Measurements from ENCODE around the gene POU2F1. TPM values are rescaled to one million over a fixed set of nuclear protein-coding genes. Genes with fewer than 3 reads are reported as not detected.

POU2F1 gene
- total RNA-seq, 1 experiment from 2014 or later, result 29.6 TPM

GRCh38 chr1:167469280-167469965, 248.7 kb downstream of the POU2F1 start:
- Histone ChIP-seq H3K9me3 (no peaks in the 10 kb centered on the region), H3K4me1 (no peaks in the 10 kb centered on the region; the same call in 1 of the 2 replicates), H3K4me3 (ENCODE audit: low read depth, low read length) (no peak overlapping the region), H3K27me3 (replicated peaks; ENCODE audit: control insufficient read depth, insufficient read depth, low read length) (no peaks in the 10 kb centered on the region), H3K36me3 (ENCODE audit: control insufficient read depth, insufficient read depth, low read length) (no peaks in the 10 kb centered on the region)
- Mint-ChIP-seq H3K36me3 (ENCODE audit: insufficient read depth, unreplicated experiment) (no peaks in the 10 kb centered on the region), H3K4me1 (ENCODE audit: low read depth, unreplicated experiment) (peaks cover 21% of the 10 kb centered on the region), H3K9me3 (ENCODE audit: unreplicated experiment) (no peaks in the 10 kb centered on the region), H3K4me3 (ENCODE audit: unreplicated experiment) (no peak overlapping the region), H3K27me3 (ENCODE audit: insufficient read depth, unreplicated experiment) (no peaks in the 10 kb centered on the region), H3K27ac (ENCODE audit: unreplicated experiment) (no peak overlapping the region)
- intact Hi-C loops (cut with micrococcal nuclease; ENCODE audit: unreplicated experiment), result no loop called here
- TF ChIP-seq CTCF (IDR thresholded peaks at IDR 0.05; ENCODE audit: insufficient read depth in 1 of 2, low read depth in 1 of 2, low read length in 1 of 2, severe bottlenecking in 1 of 2, unreplicated experiment in 1 of 2), result no peak
- no TSS peak for BruUV-seq (replicated peaks)
- no peak for DNase-seq
- CTCF ChIA-PET, result no interaction called here
- POLR2A ChIA-PET, result no interaction called here

- TF ChIP-seq CTCF (IDR thresholded peaks at IDR 0.05; ENCODE audit: insufficient read depth in 1 of 2, low read depth in 1 of 2, low read length in 1 of 2, severe bottlenecking in 1 of 2, unreplicated experiment in 1 of 2), result no peak
- BruUV-seq (replicated peaks), result no TSS peak
- Histone ChIP-seq H3K9me3 (no peaks in the 10 kb centered on the region), H3K4me1 (no peaks in the 10 kb centered on the region), H3K4me3 (ENCODE audit: low read depth, low read length) (no peak overlapping the region), H3K36me3 (ENCODE audit: control insufficient read depth, insufficient read depth, low read length) (no peaks in the 10 kb centered on the region), H3K27me3 (replicated peaks; ENCODE audit: control insufficient read depth, insufficient read depth, low read length) (no peaks in the 10 kb centered on the region)
- Mint-ChIP-seq H3K4me3 (ENCODE audit: unreplicated experiment) (no peak overlapping the region), H3K27me3 (ENCODE audit: insufficient read depth, unreplicated experiment) (no peaks in the 10 kb centered on the region), H3K9me3 (ENCODE audit: unreplicated experiment) (no peaks in the 10 kb centered on the region), H3K4me1 (ENCODE audit: low read depth, unreplicated experiment) (peaks cover 15% of the 10 kb centered on the region), H3K27ac (ENCODE audit: unreplicated experiment) (no peak overlapping the region), H3K36me3 (ENCODE audit: insufficient read depth, unreplicated experiment) (no peaks in the 10 kb centered on the region)
- ChIA-PET CTCF (interaction anchor here (0.6 to 0.7 kb wide), 2 partner anchors 14 to 867 kb away, joined by 3 to 4 read pairs; no protein-coding TSS in a partner anchor), POLR2A (no interaction called here)
- no peak for DNase-seq
- intact Hi-C loops (cut with micrococcal nuclease; ENCODE audit: unreplicated experiment), result no loop called here
Measured at GRCh38 chr1:167471568-167471967, 250.9 kb downstream of the POU2F1 start.

GRCh38 chr1:167472752-167473521, 252.3 kb downstream of the POU2F1 start:
- no peaks in the 10 kb centered on the region for H3K27me3 Mint-ChIP-seq (ENCODE audit: insufficient read depth, unreplicated experiment)
- ChIA-PET CTCF (no interaction called here), POLR2A (no interaction called here)
- H3K27me3 ChIP-seq (replicated peaks; ENCODE audit: control insufficient read depth, insufficient read depth, low read length), result no peaks in the 10 kb centered on the region
- H3K36me3 Mint-ChIP-seq (ENCODE audit: insufficient read depth, unreplicated experiment), result no peaks in the 10 kb centered on the region
- H3K36me3 ChIP-seq (ENCODE audit: control insufficient read depth, insufficient read depth, low read length), result no peaks in the 10 kb centered on the region
- H3K4me3 Mint-ChIP-seq (ENCODE audit: unreplicated experiment), result no peak overlapping the region
- peaks cover 15% of the 10 kb centered on the region for H3K4me1 Mint-ChIP-seq (ENCODE audit: low read depth, unreplicated experiment)
- H3K4me3 ChIP-seq (ENCODE audit: low read depth, low read length), result no peak overlapping the region
- no peak overlapping the region for H3K27ac Mint-ChIP-seq (ENCODE audit: unreplicated experiment)
- H3K9me3 ChIP-seq, result no peaks in the 10 kb centered on the region
- intact Hi-C loops (cut with micrococcal nuclease; ENCODE audit: unreplicated experiment), result no loop called here
- no peak for DNase-seq
- no peaks in the 10 kb centered on the region for H3K4me1 ChIP-seq
- no peak for TF ChIP-seq CTCF (IDR thresholded peaks at IDR 0.05; ENCODE audit: insufficient read depth in 1 of 2, low read depth in 1 of 2, low read length in 1 of 2, severe bottlenecking in 1 of 2, unreplicated experiment in 1 of 2)
- no peaks in the 10 kb centered on the region for H3K9me3 Mint-ChIP-seq (ENCODE audit: unreplicated experiment)
- BruUV-seq (replicated peaks), result no TSS peak

Measured in Caco-2 (cell line).